Colon (tissue), 2 donors: Measurements from ENCODE around the gene CD3D.

Experiments
- FAIRE-seq: peaks from 2 replicates; lab custom pipeline; 2012; peaks lifted over from hg19 to GRCh38; lab: Jason Lieb, UNC
- donor health status: control.
- donor health status: control.

The CD3D gene

DNA sequence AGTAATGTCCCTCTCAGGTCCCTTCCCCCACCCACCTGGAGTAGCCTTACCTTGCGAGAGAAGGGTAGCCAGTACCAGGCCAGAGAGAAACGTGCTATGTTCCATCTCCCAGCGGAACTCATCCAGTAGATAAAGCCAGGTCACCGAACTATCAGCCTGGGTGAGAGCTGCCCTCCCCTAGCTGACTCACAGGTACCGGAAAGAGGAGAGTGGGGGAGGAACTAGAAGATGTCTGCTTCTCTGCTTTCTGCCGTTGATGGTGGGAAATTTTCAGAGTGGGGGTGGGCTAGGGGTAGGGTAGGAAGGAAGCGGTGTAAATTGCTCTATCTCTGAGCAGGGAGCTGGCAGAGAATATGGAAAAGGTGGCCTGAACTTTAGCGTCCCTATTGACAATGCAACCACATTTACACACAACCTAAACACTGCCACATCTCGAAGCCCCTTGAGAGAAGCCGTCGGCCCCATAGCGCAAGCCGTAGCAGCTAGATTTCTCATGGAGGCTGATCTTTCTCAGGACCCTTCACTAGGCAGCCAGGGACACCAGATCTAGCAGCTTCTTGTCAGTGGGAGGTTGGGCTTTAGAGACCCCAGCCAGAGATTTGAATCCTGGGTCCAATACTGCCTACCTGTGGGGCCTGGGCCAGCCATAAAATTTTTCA is at the start of gene CD3D:
CD3D (minus strand) TSS at position 203 of the 659 bp plus-strand sequence; CDS start at position 105, 98 bp downstream.
- FAIRE-seq: no peak

- no peak for FAIRE-seq
These were observed 41.2 kb upstream of the CD3D start for GRCh38 chr11:118383657-118384056.

DNA sequence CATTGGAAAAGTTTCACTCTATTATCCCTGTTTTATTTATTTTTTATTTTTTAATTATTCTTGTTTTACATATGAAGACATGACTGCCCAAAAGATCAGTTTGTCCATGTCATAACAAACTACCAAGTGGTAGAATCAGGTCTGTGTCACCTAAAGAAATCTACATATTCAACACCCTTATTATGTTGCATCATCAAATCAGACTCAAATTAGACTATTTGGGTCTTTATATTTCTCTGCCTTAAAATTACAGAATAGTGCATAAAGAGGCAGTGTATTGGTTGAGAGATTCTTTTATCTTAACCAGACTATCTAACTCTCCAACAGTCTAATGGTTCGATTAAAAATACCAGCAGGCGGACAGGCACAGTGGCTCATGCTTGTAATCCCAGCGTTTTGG is 40.4 kb upstream of the CD3D start:
- FAIRE-seq: no peak

- FAIRE-seq: no peak
These were observed 38.1 kb upstream of the CD3D start for GRCh38 chr11:118380571-118380970.

DNA sequence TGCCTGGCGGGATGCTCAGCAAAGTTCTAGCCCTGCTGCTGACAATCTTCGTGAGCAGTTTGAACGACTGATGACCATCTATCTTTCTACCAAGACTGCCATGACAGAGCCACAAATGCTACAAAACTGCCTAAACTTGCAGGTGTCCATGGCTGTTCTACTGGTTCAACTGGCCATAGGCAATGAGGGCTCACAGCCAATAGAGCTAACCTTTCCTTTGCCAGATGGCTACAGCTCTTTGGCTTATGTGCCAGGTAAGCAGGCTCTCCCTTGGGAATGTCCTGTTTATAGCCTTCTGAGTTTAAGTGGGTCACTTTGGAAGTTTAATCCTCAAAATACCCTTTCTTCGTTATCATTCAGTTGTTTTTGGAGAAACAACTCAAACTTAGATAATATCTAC is 37.0 kb upstream of the CD3D start:
- FAIRE-seq: no peak

DNA sequence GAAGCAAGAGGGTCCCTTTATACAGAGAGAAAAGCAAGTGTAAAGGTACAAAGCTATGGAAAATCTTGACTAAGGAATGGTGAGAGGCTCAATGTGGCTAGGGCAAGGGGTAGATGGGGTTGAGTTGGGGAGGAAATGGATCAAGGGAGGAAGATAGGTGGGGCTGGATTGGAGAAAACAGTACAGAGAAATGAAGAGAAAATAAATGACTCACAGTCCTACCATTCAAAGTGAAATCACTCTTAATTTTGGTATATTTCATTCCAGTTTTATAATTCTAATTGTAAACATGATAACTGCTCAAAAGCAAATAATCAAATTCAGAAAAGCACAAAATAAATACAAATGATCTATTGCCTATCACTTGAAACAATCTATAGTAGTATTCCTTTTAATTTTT is 33.5 kb upstream of the CD3D start:
- no peak for FAIRE-seq

GRCh38 chr11:118374729-118375128 is 32.2 kb upstream of the CD3D start:
- no peak for FAIRE-seq

GRCh38 chr11:118373871-118374270 is 31.4 kb upstream of the CD3D start:
- no peak for FAIRE-seq

DNA sequence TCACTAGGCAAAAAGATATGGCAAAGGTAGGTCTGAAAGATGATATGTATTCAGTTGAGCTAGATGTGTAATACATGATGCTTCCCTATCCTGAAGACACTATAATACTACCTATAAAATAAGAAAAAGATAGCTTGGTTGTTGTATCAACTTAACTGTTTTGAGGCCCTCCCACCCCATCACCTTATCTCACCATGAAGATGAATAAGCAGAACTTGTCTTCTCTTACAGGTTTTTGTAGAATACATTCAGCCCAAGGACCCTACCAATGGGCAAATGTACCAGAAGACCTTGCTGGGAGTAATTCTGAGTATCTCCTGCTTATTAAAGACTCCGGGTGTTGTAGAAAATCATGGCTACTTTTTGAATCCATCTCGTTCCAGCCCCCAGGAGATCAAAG is 30.8 kb upstream of the CD3D start:
- no peak for FAIRE-seq

DNA sequence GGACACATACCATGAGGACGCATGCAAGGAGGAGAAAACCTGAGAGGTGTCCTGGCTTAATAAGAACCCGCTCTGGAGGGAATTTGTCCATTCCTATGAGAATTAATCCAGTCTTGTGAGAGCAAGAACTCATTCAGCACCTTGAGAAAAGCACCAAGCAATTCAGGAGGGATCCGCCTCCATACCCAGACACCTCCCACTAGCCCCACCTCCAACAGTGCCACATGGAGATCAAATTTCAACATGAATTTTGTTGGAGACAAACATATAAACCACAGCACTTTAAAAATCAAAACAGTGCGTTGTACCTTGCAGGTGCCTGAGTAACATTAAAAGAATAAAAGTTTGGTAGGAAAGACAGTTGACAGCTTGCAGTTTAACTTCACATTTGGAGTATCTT is 28.3 kb upstream of the CD3D start:
- no peak for FAIRE-seq

GRCh38 chr11:118366287-118366686 is 23.8 kb upstream of the CD3D start:
- no peak for FAIRE-seq

DNA sequence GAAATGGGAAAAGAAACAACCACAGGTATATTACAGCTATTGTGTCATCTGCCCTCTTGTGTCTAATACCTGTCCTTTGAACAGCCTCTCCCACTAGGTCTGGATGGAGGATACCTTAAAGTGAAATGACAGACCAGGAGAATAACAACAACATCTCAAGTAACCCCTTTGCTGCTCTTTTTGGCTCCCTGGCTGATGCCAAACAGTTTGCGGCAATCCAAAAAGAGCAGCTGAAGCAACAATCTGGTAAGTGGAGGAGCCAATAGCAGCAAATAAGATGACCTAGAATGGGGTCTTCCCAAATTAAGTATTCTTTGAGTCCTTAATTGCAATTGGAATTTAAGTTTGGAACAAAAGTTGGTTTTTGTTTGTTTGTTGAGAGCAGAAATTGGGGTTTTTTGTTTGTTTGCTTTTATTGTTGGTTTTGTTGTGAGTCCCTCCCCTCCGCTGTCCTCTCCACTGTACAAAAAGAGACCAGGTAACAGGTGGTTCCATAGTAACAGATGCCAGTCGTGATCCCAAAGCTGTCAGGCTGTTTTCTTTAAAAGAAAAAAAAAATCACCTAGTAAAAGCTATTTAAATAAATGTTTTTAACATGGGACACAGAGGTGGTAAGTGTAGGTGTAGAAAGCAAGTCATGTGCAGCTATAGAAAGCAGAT is 22.6 kb upstream of the CD3D start:
- no peak for FAIRE-seq

GRCh38 chr11:118359295-118359958 is 16.9 kb upstream of the CD3D start, which contains the start of gene UBE4A:
Gene UBE4A (plus strand): TSS chr11:118359600. CDS start chr11:118365081, 5,481 bp downstream.
- FAIRE-seq: no peak

- no peak for FAIRE-seq
These were observed 15.6 kb upstream of the CD3D start for GRCh38 chr11:118358071-118358470.

DNA sequence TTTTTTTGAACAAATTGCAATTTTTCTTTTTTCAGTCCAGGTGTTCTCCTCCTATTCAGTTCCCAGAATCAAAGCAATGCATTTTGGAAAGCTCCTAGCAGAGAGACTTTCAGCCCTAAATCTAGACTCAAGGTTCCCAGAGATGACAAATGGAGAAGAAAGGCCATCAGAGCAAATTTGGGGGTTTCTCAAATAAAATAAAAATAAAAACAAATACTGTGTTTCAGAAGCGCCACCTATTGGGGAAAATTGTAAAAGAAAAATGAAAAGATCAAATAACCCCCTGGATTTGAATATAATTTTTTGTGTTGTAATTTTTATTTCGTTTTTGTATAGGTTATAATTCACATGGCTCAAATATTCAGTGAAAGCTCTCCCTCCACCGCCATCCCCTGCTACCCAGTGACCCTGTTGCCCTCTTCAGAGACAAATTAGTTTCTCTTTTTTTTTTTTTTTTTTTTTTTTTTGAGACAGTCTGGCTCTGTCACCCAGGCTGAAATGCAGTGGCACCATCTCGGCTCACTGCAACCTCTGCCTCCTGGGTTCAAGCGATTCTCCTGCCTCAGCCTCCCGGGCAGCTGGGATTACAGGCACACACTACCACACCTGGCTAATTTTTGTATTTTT is 10.7 kb upstream of the CD3D start:
- FAIRE-seq: no peak

DNA sequence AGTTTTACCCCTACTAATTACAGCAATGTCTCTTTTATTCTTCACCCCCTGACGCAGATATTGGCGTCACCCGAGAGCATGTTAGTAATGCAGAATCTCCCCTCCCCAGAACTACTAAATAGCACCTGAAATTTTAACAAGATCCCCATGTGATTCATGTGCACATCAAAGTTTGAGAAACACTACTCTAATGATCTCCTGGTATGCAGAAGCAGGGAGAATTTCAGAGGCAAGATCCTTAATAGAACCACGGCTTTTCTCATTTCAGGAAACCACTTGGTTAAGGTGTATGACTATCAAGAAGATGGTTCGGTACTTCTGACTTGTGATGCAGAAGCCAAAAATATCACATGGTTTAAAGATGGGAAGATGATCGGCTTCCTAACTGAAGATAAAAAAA is 7.0 kb upstream of the CD3D start:
- no peak for FAIRE-seq

- FAIRE-seq: no peak
These were observed 1.5 kb upstream of the CD3D start, which contains the start of gene CD3G for GRCh38 chr11:118343981-118344515. Gene CD3G (plus strand): TSS chr11:118344344. CDS start chr11:118344424, 80 bp downstream.

GRCh38 chr11:118343248-118343647 is 743 bp upstream of the CD3D start:
- no peak for FAIRE-seq

GRCh38 chr11:118341815-118342489 is 553 bp downstream of the CD3D start:
- no peak for FAIRE-seq

GRCh38 chr11:118341261-118341660 is 1.2 kb downstream of the CD3D start:
- FAIRE-seq: no peak

DNA sequence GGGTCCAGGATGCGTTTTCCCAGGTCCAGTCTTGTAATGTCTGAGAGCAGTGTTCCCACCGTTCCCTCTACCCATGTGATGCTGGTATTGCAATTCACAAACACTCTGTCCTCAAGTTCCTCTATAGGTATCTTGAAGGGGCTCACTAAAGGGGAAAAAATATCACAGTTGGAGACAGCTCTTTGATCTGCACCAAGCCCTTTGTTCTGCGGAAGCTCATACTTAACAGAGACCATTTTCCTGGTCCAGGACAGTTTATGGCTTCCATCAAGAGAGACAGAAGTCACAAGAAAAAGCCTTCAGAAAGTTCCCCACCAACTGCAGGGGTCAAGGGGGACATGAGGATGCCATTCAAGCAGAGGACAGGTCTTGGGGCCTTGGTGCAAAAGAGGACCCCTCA is 2.1 kb downstream of the CD3D start:
- no peak for FAIRE-seq
